GM12875 (cell line): ENCODE data around the gene SCFD2.

Experiments
- H3K4me3 ChIP-seq: one replicate; pipeline ENCODE4 v1.5.1; 2011; ENCODE audit warnings: low read depth, low read length, control low read depth
- TF ChIP-seq, protein P1 (sequence below): IDR thresholded peaks from 2 replicates; pipeline ENCODE4 v1.5.1; 2011; ENCODE audit warnings: low read depth, mild to moderate bottlenecking, control low read depth, inconsistent platforms, low read length, moderate library complexity, borderline replicate concordance; ENCODE audit not compliant: insufficient read depth

The SCFD2 gene

DNA sequence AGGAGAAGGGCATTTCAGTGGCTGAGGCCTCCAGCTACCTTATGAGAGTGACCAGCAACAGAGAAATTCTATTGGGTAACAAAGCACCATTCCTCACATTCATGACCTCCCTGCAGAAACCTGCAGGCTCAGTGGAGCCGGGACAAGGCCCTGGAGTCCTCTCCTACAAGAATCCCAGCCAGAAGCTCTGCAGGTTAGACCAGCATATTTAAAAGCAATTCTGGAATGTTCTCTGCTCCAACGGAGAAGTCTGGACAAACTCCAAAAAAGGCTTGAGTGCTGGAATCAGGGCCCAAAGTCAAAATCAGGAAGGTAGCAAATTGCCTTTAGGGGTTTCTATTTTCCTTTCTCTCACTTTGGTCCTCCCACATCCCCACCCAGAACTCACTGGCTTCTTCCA is 202.9 kb downstream of the SCFD2 start:
- no peak overlapping the region for H3K4me3 ChIP-seq

DNA sequence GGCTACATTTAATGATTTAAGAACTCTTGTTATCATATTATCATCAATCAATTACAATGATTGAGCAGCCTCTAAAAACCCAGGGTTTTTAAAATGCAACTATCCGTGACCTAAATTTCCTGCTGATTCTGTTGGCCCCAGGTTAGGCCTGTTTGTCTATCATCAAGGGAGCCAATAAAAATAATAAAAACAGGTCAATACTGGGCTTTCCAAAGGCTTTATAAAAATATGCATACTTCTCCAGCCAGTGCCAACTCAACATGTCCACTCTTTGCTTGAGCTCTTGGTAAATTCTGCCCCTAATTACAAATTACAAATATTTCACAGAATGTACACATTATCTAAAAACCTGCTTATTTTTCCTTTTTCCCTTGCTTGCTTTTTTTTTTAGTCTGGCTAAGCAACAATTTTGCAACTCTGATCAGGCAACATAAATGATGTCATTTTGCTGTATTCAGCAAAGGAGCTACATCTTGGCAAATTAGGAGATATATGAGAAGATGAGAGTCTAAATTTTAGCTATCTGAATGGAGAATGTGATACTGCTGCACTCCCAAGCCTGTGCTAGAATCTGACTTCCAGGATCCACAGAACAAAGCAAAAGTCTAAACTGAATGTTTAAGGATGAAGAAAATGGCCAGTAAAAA is 204.0 kb downstream of the SCFD2 start:
- H3K4me3 ChIP-seq, result no peak overlapping the region
- TF ChIP-seq, protein P1, sequence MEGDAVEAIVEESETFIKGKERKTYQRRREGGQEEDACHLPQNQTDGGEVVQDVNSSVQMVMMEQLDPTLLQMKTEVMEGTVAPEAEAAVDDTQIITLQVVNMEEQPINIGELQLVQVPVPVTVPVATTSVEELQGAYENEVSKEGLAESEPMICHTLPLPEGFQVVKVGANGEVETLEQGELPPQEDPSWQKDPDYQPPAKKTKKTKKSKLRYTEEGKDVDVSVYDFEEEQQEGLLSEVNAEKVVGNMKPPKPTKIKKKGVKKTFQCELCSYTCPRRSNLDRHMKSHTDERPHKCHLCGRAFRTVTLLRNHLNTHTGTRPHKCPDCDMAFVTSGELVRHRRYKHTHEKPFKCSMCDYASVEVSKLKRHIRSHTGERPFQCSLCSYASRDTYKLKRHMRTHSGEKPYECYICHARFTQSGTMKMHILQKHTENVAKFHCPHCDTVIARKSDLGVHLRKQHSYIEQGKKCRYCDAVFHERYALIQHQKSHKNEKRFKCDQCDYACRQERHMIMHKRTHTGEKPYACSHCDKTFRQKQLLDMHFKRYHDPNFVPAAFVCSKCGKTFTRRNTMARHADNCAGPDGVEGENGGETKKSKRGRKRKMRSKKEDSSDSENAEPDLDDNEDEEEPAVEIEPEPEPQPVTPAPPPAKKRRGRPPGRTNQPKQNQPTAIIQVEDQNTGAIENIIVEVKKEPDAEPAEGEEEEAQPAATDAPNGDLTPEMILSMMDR, result no peak

More for the DNA sequence above, 202.9 kb downstream of the SCFD2 start:
- TF ChIP-seq, protein P1, result no peak

DNA sequence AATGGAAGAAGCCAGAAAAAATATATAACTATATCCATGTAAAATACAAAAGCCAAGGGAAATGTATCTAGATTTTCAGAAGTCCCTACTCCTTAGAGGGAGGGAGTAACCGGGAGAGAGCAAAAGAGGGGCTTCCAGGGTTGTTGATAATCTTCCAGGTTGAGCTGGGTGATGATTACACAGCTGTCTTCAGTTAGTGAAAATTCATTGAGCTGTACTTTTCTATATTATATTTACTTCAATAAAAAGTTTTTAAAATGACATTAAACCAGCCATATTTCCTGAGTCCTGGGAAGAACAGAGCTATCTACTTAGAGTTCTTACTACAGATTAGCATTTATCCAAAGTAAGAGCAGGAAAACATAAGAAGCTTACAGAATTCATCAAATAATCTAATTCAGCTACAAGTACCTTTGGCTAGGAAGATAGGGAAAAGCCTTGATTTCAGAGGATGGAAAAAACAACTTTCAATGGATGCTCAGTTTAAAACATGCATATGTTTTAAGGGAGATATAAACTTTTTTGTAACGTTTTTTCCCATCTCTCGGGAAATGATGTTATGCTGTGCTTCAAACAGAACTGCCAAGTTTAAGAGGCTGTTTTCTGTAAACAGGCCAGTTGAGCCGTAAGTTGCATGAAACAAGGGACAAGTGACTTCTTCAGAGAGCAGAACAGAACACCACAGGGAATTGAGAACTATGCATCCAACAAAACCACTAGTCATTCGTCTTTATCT is 204.6 kb downstream of the SCFD2 start:
- no peak overlapping the region for H3K4me3 ChIP-seq
- TF ChIP-seq, protein P1, result no peak

DNA sequence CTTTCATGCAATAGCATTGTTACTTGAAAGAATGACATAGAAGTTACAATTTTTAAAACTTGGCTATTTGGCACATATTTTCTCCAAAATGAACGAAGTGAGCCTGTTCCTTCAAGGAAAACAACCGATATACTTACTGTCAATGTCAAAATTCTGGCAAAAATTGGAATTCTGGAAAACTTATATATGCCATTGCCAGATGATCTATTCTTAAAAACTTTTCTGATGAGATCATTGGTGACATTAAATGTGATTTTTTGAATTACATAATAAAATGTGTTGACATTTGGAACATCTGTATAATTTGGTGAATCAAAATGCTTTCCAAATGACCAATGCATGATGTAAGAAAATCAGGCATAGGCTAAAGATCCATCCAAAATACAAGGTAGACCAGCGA is 209.0 kb downstream of the SCFD2 start:
- no peak overlapping the region for H3K4me3 ChIP-seq
- TF ChIP-seq, protein P1, result no peak

DNA sequence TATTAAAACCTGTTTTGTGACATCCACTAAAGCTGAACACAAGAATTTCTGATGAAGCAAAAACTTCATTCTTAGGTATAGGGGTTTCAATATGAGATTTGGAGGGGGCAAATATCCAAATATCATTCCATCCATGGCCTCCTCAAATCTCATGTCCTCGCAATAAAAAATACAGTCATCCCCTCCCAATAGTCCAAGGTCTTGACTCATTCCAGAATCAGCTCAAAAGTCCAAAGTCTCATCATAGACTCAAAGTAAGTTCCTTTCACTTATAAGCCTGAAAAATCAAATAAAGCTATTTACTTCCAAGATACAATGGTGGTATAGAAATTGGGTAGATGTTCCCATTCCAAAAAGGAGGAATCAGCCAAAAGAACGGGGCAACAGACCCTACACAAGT is 213.4 kb downstream of the SCFD2 start:
- TF ChIP-seq, protein P1, result no peak
- H3K4me3 ChIP-seq, result no peak overlapping the region

DNA sequence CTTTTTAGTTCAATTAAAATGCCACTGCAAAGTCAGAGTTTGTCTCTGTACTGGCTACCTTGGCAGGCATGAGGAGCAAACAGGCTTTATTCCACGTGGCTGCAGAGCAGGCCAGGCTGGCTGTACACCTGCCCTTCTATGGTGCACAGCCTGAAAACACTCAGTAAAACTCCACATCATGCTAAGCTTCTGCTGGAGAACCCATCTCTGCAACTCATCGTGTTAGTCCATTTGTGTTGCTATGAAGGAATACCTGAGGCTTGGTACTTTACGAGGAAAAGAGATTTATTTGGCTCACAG is 214.4 kb downstream of the SCFD2 start:
- no peak overlapping the region for H3K4me3 ChIP-seq
- TF ChIP-seq, protein P1, result no peak
